ENCODE measurements around the gene VPS51.

- TF ChIP-seq CTCF (IDR thresholded peaks at IDR 0.05) (no peak), POLR2AphosphoS5 (IDR thresholded peaks at IDR 0.05) (peak; percentile 96)
Measured at GRCh38 chr11:65134952-65135632, 39.1 kb downstream of the VPS51 start.
